T47D (cell line): ENCODE results near the gene ZSCAN29.

ENCODE experiments used
- DNase-seq, 2 experiments: peaks; one replicate each; pipeline versions ENCODE4 v3.0.0 to v3.0.0-alpha.2; 2011 to 2012; ENCODE audit warnings: low read depth in 1 of 2, low spot score in 1 of 2
- JUND ChIP-seq: IDR thresholded peaks from 2 replicates; pipeline ENCODE4 v1.6.1; 2012; ENCODE audit warnings: low read depth
- in situ Hi-C: cut with HindIII; loops from 2 replicates; pipeline ENCODE4 v1.10.0; 2016; ENCODE audit warnings: low sequenced_read_pairs, low pct_unique_long_range_greater_than_20kb

Gene ZSCAN29

DNA sequence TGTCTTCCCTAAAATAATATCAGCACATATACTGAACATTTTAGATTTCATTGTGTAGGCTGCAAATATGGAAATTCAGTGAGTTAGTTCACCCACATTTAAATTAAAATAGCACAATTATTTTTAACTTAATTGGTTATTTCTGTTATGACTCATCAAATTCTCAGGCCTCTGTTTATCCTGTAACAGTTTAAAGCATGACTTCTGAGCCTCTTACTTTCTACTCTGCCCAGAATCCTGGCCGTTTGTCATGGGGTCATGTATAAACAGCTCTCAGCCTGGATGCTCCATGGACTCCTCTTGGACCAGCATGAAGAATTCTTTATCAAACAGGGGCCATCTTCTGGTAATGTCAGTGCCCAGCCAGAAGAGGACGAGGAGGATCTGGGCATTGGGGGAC is 12.2 kb upstream of the ZSCAN29 start:
- in situ Hi-C loops = no loop called here
- no peak for TF ChIP-seq JUND
- DNase-seq = no peak

DNA sequence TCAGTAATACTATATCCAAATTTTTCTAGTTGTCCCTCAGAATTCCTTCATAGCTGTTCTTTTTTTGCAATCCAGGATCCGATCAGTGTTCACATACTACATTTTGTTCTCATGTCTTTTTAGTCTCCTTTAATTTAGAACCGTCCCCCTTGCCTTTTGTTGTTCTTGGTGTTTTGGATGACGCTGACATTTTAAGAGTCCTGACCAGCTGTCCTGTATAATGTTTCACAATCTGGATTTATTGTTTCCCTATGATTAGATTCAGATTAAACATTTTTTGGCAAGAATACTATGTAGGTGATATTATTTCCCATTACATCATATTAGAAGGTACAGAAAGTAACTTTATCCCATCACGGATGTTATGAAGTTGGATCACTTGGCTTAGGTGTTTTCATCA is 11.5 kb upstream of the ZSCAN29 start:
- in situ Hi-C loops = no loop called here
- no peak for DNase-seq
- no peak for TF ChIP-seq JUND

DNA sequence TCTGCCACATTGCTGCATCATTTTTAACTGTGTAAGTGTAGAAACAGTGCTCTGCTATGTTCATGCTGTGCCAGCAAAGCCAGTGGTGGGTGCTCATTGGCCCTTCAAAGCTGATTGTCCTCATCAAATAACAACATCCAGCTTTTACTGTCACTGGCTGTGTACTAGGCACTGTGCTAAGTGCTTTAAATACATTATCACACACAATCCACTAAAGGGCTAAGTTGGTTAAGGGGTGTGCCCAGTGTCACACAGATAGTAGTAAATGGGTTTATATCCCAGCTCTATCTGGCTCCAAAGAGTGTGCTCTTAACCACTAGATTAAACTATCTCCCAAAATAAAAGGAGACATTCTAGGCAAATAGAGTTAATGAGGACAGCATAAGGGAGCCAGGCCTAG is 7.8 kb upstream of the ZSCAN29 start:
- no peak for TF ChIP-seq JUND
- in situ Hi-C loops = no loop called here
- DNase-seq = no peak

DNA sequence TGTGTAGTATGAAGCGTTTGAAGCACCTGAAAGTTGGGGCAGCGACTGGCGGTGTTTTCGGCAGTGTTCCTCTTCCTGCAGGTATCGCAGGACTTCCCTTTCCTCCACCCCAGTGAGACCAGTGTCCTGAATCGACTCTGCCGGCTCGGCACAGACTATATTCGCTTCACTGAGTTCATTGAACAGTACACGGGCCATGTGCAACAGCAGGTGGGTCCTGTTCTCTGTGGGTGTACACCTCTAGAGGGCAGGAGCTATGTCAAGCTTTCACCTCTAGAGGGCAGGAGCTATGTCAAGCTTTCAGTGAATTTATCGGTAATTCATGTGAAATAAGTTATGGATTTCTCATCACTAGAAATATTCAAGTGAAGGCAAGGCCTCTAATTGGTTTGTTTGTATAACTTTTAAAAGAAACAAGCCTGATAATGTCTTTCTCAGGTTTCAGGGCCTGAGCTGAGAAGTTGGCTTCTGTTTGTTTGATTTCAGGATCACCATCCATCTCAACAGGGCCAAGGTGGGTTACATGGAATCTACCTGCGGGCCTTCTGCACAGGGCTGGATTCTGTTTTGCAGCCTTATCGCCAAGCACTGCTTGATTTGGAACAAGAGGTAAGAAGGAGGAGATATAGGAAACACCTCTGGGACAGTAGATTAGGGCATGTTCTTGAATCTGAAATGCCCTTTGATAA is 5.3 kb upstream of the ZSCAN29 start:
- no peak for TF ChIP-seq JUND
- DNase-seq = peak; percentile 18 to 57
- in situ Hi-C loops = no loop called here

DNA sequence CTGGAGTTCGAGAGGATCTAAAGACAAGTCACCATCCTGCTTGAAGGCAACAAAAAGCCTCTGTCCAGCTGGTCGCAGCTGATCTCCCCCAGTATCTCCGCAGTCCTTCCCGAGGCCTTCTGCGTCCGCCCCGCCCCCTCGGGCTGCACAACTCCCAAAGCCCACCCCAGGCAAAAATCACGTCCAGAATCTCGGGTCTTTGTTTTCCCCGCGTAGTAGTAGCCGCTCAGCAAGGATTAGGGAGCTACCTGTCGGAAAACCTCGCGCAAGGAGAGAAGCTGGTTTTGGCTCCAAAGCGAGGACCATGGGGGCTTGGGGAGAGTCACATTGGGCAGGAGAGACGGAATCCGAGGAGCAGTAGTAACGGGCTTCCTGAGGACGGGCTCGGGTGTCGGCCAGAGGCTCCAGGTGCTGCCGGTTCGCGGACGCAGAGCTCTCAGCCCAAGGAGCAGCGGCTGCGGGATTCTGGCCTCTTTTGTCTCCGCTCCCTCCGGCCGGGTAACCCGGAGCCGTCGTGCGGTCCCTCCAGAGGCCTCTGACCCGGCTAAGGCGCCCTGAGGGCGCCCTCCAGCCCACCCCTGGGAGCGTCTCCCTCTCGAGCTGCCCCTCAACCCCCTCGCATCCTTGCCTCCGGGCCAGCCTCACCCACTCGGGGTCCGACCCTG is 401 bp downstream of the ZSCAN29 start:
- TF ChIP-seq JUND = no peak
- DNase-seq = peak in 1 of 2 experiments; percentile 9
- in situ Hi-C loops = no loop called here

DNA sequence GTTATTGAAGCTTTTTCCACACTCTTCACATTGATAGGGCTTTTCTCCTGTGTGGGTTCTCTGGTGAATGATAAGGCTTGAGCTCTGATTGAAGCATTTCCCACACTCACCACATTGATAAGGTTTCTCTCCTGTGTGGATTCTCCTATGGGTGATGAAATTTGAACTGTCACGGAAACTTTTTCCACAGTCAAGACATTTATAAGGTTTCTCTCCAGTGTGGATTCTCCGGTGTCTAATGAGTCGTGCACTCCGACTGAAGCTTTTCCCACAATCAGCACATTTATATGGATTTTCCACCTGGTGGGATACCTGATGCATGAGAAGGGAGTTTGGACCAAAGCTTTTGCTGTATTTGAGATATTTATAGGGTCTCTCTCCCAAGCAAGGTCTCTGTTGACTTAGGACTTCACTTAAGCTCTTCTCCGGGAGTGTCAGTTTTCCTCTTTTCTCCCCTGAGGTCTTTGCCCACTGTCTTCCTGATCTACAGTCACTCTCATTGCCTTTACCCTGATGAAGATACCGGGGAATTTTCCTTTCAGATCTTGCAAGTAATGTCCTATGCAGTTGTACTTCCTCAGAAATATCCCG is 9.4 kb downstream of the ZSCAN29 start:
- in situ Hi-C loops = no loop called here
- no peak for TF ChIP-seq JUND
- DNase-seq = peak in 1 of 2 experiments; percentile 5

DNA sequence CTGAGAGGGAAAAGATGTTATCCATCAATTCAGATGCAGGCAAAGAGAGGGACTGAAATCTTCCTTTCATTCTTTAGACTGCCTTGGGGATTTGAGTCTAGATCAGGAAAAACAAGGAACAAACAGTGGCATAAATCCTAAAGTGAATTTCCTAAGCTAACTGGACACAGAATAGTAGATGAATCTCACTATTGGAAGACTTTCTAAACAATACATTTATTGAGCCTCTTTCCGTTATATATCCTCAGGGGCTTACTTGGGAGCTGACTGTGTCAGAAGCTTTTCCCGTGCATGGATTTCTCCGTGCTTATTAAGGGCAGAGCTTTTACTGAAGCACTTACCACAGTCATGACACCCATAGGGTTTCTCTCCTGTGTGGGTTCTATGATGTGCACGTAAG is 10.0 kb downstream of the ZSCAN29 start:
- no peak for DNase-seq
- TF ChIP-seq JUND = no peak
- in situ Hi-C loops = no loop called here

DNA sequence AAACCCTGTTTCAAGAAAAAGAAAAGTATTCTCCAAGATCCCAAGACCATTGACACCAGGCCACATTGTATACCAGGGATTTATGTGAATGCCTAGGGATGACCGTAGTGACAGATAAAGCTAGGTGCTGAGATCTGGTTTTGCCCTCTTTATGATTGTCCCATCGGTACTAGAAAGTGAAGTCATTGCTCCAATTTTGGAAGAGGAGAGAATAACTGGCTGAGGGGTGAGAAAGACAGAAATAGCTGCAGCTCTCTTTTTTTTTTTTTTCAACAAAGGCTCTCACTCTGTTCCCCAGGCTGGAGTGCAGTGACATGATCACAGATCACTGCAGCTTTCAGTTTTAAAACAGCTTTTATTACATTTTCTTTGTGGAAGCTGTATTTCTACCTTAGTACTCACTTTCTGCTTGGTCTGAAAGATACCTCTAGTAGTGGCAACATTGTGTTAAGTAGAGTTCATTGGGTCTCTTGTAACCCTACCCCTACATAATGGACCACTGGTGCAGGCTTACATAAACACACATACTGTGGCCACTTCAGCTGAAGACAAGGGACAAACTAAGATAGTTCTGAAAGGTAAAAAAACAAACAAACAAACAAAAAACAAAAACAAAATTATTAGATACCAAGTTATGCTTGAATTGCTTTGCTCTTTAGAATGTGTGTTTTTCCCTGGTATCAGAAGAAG is 18.0 kb downstream of the ZSCAN29 start:
- no peak for TF ChIP-seq JUND
- DNase-seq = no peak
- in situ Hi-C loops = no loop called here

DNA sequence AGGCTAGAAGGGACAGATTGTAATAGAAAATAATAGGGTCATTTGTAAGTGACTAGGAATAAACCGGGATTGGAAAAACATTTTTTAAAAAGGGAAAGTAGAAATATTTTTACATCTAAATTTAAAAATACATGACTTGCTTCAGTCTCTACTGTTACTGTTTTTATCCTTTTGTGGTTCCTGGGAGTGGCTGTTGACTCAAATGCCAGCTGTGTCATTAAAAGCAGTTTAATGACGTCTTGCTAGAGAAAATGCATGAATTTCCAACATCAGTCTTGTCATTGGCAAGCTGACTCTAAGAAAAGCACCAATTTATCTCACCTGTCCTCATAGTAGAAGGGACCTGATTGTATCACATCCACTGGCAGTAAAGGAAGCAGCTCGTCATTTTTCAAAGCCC is 23.7 kb downstream of the ZSCAN29 start:
- TF ChIP-seq JUND = no peak
- no peak for DNase-seq
- in situ Hi-C loops = no loop called here

DNA sequence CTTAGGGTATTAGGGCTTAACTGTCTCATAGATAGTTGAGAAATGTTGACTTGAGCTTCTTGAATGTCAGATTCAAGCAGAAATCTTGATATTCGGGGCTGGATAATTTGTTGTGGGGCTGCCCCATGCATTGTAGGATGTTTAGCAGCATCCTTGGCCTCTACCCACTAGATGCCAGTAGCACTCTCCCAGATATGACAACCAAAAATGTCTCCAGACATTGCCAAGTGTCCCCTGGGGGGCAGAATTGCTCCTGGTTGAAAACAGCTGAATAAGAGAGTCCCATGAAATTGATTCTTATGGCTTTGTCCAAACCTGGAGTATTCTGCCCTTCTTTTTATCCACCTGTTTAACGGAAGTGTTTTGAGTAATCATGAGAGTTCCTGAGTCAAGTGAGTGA is 24.5 kb downstream of the ZSCAN29 start:
- in situ Hi-C loops = no loop called here
- peak in 1 of 2 experiments; percentile 24 for DNase-seq
- TF ChIP-seq JUND = no peak

DNA sequence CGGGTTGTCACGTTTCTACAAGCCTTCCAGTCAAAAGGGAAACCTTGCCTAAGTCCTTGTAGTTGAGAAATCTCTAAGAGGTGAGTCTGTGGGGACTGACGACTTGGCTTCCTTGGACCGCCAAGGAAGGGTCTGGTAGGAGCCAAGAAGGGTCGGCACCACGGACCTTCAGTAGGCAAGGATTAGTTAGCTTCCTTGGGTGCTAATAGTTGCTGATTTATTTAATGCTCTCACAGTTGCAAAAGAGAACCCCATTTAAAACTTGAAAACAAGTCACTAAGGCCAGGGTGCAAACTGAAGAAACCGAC is 40.1 kb downstream of the ZSCAN29 start:
- in situ Hi-C loops = no loop called here
- no peak for TF ChIP-seq JUND
- no peak for DNase-seq

DNA sequence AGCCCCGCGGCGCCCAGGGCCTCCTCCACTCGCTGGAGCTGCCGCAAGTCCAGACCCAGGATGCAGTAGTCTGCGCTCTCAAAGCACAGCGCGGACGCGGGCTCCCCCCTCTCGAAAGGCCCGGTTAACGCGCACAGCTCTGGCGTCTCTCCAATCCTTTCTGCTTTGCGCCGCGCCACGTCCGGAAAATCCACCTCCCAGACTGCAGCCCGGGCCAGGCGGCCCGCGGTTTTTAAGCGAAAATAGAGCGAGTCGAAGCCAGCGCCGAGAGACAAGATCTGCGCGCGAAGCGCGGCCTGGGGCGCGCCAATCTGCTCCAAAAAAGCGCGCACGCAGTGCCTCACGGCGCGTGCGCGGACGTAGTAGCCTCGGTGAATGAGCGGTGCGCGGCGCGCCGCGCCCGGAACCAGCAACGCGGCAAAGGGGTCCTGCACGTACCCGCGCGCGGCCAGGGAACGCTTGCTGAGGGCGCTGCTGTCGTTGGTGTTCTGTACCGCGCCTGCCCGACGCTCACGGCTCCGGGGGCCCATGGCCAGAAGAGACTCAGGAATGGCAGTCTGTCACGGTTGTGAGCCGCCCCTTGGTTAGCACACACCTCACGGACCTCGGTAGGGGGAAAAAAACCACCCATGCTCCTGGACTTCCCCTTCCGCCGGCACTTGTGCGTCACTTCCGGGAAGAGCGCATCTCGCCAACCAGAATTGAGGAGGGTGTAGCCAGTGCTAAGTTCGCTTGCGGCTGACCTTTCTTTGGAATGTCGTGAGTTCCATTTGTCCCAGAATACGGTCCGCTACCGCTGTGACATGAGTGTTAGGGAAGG is 40.7 kb downstream of the ZSCAN29 start, which contains the start of gene LCMT2:
TSS of gene LCMT2 (minus strand) at position 614 of the 820 bp plus-strand sequence. CDS start at position 530, 84 bp downstream.
- peak; percentile 86 to 98 for DNase-seq
- no peak for TF ChIP-seq JUND
- in situ Hi-C loops = no loop called here
